Measurements from ENCODE around the gene HTR1B.

HTR1B gene

DNA sequence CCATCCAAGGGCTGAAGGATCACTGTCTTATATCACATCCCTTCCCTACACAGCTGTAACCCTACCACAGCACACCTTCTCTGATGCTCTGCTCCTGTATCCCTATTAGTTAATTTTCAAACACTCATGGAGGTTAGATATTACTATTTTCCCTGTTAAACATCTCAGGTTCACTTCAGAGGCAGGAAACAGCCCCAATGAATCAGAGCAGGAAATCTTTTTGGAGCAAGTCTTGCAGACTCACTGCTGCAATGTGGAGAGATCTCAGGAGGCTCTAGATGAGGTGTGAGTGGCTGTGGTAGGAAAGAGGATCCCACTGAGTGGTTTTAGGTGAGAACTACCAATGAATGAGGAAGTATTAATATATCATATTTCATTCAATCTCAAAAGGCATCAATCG is 19.7 kb upstream of the HTR1B start:
- Histone ChIP-seq H3K4me1 (ENCODE audit: control insufficient read depth, low read length) (no peaks in the 10 kb centered on the region), H3K4me2 (ENCODE audit: low read length) (no peak overlapping the region), H3K79me2 (ENCODE audit: control insufficient read depth, low read length) (no peaks in the 10 kb centered on the region), H3K9me3 (ENCODE audit: control insufficient read depth, insufficient read depth, low read length) (no peaks in the 10 kb centered on the region), H3K9me2 (replicated peaks; ENCODE audit: control insufficient read depth, low read length) (no peaks in the 10 kb centered on the region), H4K20me1 (ENCODE audit: control insufficient read depth, insufficient read depth, low read depth, low read length) (no peaks in the 10 kb centered on the region), H3K4me3 (ENCODE audit: low read length) (no peak overlapping the region), H3F3A (ENCODE audit: control insufficient read depth, insufficient read depth) (no peaks in the 10 kb centered on the region), H3K36me3 (ENCODE audit: control insufficient read depth, low read length) (no peaks in the 10 kb centered on the region), H3K27ac (ENCODE audit: low read depth, low read length) (no peak overlapping the region), H3K27me3 (ENCODE audit: control insufficient read depth, low read length) (no peaks in the 10 kb centered on the region)
- TF ChIP-seq, protein P1, sequence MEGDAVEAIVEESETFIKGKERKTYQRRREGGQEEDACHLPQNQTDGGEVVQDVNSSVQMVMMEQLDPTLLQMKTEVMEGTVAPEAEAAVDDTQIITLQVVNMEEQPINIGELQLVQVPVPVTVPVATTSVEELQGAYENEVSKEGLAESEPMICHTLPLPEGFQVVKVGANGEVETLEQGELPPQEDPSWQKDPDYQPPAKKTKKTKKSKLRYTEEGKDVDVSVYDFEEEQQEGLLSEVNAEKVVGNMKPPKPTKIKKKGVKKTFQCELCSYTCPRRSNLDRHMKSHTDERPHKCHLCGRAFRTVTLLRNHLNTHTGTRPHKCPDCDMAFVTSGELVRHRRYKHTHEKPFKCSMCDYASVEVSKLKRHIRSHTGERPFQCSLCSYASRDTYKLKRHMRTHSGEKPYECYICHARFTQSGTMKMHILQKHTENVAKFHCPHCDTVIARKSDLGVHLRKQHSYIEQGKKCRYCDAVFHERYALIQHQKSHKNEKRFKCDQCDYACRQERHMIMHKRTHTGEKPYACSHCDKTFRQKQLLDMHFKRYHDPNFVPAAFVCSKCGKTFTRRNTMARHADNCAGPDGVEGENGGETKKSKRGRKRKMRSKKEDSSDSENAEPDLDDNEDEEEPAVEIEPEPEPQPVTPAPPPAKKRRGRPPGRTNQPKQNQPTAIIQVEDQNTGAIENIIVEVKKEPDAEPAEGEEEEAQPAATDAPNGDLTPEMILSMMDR (IDR thresholded peaks at IDR 0.05; ENCODE audit: low read depth, low read length, poor library complexity, severe bottlenecking) = no peak

DNA sequence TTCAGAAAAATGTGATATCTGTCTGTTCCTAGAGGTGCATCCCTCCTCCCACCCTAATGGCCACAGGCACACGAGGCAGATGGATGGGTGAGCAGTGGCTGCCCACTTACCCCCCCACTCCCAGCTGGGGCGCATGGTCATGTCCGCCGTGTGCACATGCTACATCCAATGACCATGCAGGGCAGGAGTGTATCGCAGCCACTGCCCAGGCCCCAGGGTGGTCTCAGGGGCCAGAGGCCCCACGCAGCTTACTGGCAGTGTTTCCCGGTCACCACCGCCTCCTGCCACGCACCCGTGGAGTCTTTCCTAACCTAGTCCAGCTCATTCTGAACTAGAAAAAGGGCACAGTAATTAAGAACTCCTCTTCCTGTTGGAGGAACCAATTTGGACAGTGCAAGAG is 11.7 kb upstream of the HTR1B start:
- Histone ChIP-seq H3F3A (ENCODE audit: control insufficient read depth, insufficient read depth) (no peaks in the 10 kb centered on the region), H3K27ac (ENCODE audit: low read depth, low read length) (no peak overlapping the region), H3K4me1 (ENCODE audit: control insufficient read depth, low read length) (no peaks in the 10 kb centered on the region), H3K9me3 (ENCODE audit: control insufficient read depth, insufficient read depth, low read length) (peaks cover 4% of the 10 kb centered on the region; the same call in 1 of the 2 replicates), H3K27me3 (ENCODE audit: control insufficient read depth, low read length) (no peaks in the 10 kb centered on the region), H4K20me1 (ENCODE audit: control insufficient read depth, insufficient read depth, low read depth, low read length) (no peaks in the 10 kb centered on the region), H3K9me2 (replicated peaks; ENCODE audit: control insufficient read depth, low read length) (no peaks in the 10 kb centered on the region), H3K4me2 (ENCODE audit: low read length) (no peak overlapping the region), H3K79me2 (ENCODE audit: control insufficient read depth, low read length) (no peaks in the 10 kb centered on the region), H3K36me3 (ENCODE audit: control insufficient read depth, low read length) (no peaks in the 10 kb centered on the region), H3K4me3 (ENCODE audit: low read length) (no peak overlapping the region)
- TF ChIP-seq, protein P1 (IDR thresholded peaks at IDR 0.05; ENCODE audit: low read depth, low read length, poor library complexity, severe bottlenecking) = no peak
- TF ChIP-seq EZH2phosphoT487 (IDR thresholded peaks at IDR 0.05; ENCODE audit: borderline replicate concordance, low read length) = no peak

DNA sequence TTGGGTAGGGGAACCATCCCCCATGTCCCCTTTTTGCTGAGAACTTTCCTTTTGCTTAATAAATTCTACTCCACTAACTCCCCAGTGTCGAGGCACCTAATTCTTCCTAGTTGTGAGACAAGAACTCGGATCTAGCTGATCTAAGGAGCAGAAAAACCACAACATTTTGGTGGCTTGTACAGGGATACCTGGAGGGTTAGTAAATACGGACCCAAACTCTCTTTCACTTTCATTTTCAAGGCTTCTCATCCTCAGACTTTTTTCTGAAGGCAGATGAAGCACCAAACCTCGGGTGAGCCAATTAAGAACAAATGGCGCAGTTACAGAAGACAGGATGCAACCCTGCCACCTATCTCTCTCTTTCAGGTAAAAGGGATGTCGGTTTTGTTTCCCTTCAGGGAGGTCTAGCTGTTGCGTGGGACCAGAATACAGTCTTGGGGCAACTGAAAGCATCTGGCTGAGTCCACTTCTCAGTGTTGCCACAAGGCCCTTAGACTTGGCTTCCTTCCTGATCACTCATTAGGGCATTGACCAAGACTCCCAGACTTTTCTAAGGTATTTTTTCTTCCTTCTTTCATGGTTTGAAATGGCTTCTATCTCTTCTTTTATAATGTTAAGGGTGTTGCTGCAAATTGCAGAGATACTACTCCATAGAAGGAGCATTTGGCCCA is 11.1 kb upstream of the HTR1B start:
- H3K27ac ChIP-seq (ENCODE audit: low read depth, low read length) = no peak overlapping the region
- no peaks in the 10 kb centered on the region for H3F3A ChIP-seq (ENCODE audit: control insufficient read depth, insufficient read depth)
- H3K9me2 ChIP-seq (replicated peaks; ENCODE audit: control insufficient read depth, low read length) = no peaks in the 10 kb centered on the region
- TF ChIP-seq, protein P1 (IDR thresholded peaks at IDR 0.05; ENCODE audit: low read depth, low read length, poor library complexity, severe bottlenecking) = no peak
- no peak for TF ChIP-seq EZH2phosphoT487 (IDR thresholded peaks at IDR 0.05; ENCODE audit: borderline replicate concordance, low read length)
- H3K4me3 ChIP-seq (ENCODE audit: low read length) = no peak overlapping the region
- no peaks in the 10 kb centered on the region for H3K4me1 ChIP-seq (ENCODE audit: control insufficient read depth, low read length)
- no peaks in the 10 kb centered on the region for H4K20me1 ChIP-seq (ENCODE audit: control insufficient read depth, insufficient read depth, low read depth, low read length)
- peaks cover 4% of the 10 kb centered on the region; the same call in 1 of the 2 replicates for H3K9me3 ChIP-seq (ENCODE audit: control insufficient read depth, insufficient read depth, low read length)
- H3K4me2 ChIP-seq (ENCODE audit: low read length) = no peak overlapping the region
- H3K27me3 ChIP-seq (ENCODE audit: control insufficient read depth, low read length) = no peaks in the 10 kb centered on the region
- no peaks in the 10 kb centered on the region for H3K36me3 ChIP-seq (ENCODE audit: control insufficient read depth, low read length)
- no peaks in the 10 kb centered on the region for H3K79me2 ChIP-seq (ENCODE audit: control insufficient read depth, low read length)

Data from DOHH2 (cell line).